Activated CD4-positive, alpha-beta T cell treated with anti-CD3 and anti-CD28 coated beads, Interleukin-2, amount 50 U/mL, for 4 hours (primary cell): ENCODE results near the gene SMPX.
A peak's percentile ranks its signal among the peaks of the same experiment; 100 is the strongest.
"Not testable (repeated sequence)": the region's sequence is repeated elsewhere in the genome, so short reads cannot be mapped to it uniquely, and the experiment has no call there.

Experiments used
- DNase-seq, 2 experiments: peaks; one replicate each; pipeline ENCODE4 v3.0.0-alpha.2; 2020

Gene SMPX

DNA sequence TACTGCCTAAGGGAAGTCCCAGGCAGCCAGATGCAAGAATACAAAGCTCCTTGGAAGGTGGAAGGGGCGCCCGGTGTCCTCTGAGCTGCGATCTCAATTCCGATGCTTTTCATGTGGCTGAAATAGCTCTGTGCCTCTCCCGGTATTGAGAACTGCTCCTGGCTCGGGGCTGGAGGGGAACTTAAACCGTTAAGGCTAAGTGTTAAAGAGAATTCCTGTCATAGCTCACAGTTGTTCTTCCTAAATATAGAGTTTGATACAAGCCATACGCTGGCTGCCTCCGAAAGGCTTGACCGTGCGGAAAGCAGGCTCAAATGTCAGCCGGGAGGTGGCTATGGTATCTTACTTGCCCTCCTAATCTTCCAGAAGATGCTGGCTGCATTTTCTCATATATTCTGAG, at the start of gene SMPX:
Gene SMPX, minus strand, starts transcription at position 157 of the 400 bp plus-strand sequence. CDS start 3,826 bp downstream, outside the sequence.
- DNase-seq, result no peak

DNA sequence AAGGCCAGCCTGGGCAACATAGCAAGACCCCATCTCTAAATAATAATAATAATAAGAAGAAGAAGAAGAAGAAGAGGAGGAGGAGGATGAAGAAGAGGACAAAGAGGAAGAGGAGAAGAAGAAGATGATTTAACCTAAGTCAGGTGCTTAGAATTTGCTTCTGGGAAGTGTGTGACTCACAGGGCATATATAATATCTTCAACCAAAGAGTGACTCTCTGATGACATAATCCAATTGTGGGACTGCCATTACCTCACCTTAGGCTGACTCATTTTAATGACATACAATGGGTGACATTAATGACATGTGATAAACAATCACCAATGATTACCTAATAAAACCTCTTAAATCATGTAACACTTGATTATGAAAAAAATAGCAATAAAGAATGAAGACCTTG, 48.8 kb upstream of the SMPX start:
- DNase-seq, result no peak

- no peak for DNase-seq
These were observed 44.9 kb upstream of the SMPX start for GRCh38 chrX:21802839-21803238.

DNA sequence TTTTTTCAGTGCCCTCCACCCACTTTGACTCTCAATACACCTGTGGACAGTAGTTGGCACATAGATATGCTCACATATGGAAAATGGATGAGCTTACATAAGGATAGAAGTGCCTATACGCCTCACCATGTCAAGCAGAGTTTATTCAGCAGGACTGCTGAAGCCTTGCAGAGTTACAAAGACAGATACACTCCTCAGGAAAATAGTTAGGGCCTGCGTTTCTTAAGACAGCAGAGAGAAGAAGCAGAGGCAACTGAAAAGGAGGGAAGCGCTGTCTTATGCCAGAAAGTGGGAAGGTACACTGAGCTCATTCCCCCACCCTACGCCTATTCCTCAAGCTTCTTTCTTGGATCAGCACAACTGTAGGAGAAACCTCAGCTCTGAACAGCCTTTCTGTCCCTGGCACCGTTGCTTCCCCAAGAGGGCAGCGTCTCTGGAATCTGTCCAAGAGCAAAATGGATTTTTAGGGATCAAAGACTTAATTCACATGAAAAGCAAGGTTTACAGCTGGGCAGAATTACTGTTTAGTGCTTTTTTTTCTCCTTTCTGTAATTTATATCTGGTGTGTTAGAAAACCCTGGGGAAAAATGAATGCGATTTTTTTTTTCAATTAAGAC, 44.2 kb upstream of the SMPX start:
- DNase-seq, result no peak

DNA sequence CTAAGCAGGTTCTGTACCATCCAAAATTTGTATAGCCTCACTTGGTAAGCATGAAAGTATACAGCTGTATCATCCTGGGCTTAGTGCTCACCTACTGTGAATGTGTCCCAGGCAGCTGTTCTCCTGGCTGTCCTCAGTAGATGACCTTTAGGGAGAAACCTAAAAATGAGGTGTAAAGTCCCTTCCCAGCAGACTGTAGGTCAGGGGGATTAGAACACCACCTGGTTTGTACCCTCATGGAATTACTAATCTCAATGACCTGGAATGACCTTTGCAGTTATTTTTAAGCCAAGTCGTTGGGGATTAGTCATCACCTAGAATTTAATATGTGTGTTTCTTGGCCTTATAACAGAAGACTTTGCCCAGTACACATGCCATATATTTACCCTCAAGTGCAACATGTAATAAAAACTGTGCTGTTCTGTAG, 42.4 kb upstream of the SMPX start:
- DNase-seq, result no peak

- DNase-seq, result no peak
These were observed 41.9 kb upstream of the SMPX start for GRCh38 chrX:21799767-21800166.

GRCh38 chrX:21798677-21799219, 40.8 kb upstream of the SMPX start:
- DNase-seq, result no peak

GRCh38 chrX:21781976-21782375, 24.1 kb upstream of the SMPX start:
- DNase-seq, result no peak

GRCh38 chrX:21781525-21781924, 23.6 kb upstream of the SMPX start:
- DNase-seq, result no peak

DNA sequence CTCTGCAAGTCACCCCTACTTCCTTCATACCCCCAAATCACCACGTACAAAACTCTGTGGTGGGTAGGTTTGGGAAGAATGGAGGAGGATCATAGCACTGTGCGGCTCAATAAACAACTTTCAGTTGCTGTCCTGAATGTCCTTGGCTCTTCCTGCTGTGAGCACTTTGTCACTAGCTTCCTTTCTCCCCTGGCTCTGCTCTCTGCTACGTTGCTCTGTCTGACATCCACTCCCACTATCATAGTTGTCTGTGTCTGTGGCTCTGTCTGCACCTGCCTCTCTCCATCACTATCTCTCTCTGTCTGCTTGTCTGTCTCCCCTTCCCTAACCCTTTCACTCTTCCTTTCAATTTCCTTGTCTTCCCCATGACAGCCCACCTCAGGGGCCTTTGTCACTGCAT, 21.2 kb upstream of the SMPX start:
- DNase-seq, result no peak

DNA sequence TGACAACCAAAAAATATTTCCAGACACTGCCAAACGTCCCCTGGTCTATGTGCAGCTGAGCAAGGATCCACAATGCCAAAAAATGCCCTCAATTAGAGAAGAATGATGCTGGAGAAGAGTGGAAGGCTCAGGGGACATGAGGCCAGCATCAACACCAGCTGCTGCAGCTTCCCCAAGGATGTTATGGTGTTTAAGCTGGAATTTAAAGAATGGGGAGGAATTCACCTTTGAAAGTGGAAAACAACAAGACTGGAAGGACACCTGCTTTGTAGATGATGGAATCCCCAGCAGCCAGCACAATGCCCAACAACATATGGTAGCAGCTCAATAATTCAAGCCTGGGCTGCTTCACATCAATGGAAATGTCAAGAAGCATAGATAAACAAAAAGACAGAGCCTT, 20.3 kb upstream of the SMPX start:
- no peak for DNase-seq

DNA sequence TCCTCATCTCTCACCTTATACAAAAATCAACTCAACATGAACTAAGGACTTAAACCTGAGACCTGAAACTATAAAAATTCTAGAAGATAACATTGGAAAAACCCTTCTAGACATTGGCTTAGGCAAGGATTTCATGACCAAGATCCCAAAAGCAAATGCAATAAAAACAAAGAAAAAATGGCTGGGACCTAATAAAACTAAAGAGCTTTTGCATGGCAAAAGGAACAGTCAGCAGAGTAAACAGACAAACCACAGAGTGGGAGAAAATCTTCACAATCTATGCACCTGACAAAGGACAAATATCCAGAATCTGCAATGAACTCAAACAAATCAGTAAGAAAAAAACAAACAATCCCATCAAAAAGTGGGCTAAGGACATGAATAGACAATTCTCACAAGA, 17.2 kb upstream of the SMPX start:
- not testable (repeated sequence) for DNase-seq

DNA sequence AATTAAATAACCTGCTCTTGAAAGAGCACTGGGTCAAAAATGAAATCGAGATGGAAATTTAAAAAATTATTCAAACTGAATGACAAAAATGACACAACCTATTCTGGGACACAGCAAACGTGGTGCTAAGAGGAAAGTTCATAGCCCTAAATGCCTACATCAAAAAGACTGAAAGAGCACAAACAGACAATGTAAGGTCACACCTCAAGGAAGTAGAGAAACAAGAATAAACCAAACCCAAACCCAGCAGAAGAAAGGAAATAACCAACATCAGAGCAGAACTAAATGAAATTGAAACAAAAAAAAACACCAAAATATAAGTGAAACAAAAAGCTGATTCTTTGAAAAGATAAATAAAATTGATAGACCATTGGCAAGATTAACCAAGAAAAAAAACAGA, 15.1 kb upstream of the SMPX start:
- DNase-seq, result not testable (repeated sequence)

- no peak for DNase-seq
These were observed 12.9 kb upstream of the SMPX start for GRCh38 chrX:21770631-21771321.

- DNase-seq, result no peak
These were observed 8.2 kb upstream of the SMPX start for GRCh38 chrX:21766101-21766500.

GRCh38 chrX:21764008-21764407, 6.1 kb upstream of the SMPX start:
- DNase-seq, result no peak

- no peak for DNase-seq
These were observed 572 bp upstream of the SMPX start for GRCh38 chrX:21758488-21758887.

- DNase-seq, result no peak
These were observed 959 bp downstream of the SMPX start for GRCh38 chrX:21756785-21757529.

DNA sequence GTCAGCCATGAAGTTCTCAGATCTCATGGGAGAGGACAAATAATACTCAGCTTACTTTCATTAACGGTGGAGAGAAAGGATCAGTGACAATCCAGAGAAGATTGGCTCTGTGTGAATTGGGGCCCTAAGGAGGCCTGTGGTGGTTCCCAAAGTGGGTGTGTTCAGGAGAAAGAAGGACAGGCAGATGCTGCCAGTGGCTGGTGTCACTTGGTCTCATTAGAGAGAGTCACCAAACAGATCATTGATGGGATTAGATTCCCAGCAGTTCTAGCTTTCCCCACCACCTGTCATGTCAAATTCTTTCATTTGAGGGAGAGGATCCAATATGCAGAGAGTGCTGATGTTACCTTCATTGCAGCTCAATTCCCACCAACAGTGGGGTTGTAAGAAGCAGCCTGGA, 8.0 kb downstream of the SMPX start:
- DNase-seq, result no peak

GRCh38 chrX:21748235-21748634, 9.7 kb downstream of the SMPX start:
- no peak for DNase-seq

DNA sequence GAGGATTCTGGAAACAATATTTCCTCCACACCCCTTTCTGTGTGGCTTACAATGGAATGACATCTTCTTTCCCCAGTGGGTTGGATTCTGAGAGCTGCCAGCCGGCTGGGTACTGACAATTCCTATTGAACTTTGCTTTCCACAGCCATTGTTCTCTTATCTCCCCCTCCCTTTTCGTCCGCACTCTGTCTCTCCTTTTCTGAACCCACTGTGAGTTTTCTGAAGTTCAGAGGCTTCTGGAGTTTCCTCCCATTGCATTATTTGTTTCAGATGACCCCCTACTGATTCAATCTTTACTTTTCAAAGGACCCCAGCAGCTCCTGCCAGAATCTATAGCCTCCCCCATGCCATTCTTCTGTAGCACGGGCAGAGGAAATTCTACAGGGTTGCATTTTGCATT, 10.4 kb downstream of the SMPX start:
- no peak for DNase-seq

- DNase-seq, result peak; percentile 20 to 36
These were observed 12.2 kb downstream of the SMPX start for GRCh38 chrX:21745756-21746155.

DNA sequence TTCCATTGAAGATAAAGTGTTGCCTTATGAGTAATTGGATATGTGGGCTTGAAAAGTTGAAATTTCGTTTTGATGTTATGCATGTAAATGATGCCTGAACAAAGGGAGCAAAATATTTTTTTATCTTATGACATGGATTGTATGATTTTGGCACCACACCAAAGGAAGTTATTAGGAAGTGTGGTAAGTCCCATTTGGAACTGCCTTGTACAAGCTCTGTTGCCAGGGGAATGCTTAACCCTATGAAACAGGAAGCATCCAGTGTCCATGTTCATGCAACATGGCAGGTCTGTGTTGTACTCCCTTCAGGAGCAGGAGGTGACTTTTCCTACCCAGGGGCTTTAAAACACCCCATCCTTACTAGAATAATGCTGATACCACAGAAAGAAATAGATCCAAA, 13.2 kb downstream of the SMPX start:
- DNase-seq, result no peak

- no peak for DNase-seq
These were observed 13.9 kb downstream of the SMPX start for GRCh38 chrX:21744060-21744459.
